Amygdala (tissue), 56 donors: Measurements from ENCODE around the gene LINS1.
A peak's percentile ranks its signal among the peaks of the same experiment; 100 is the strongest.
"Not testable (repeated sequence)": the region's sequence is repeated elsewhere in the genome, so short reads cannot be mapped to it uniquely, and the experiment has no call there.

Experiments used
- DNase-seq, 56 donors: peaks; one replicate each; lab custom pipeline; 2025; lab: John Stamatoyannopoulos, UW

Gene LINS1

DNA sequence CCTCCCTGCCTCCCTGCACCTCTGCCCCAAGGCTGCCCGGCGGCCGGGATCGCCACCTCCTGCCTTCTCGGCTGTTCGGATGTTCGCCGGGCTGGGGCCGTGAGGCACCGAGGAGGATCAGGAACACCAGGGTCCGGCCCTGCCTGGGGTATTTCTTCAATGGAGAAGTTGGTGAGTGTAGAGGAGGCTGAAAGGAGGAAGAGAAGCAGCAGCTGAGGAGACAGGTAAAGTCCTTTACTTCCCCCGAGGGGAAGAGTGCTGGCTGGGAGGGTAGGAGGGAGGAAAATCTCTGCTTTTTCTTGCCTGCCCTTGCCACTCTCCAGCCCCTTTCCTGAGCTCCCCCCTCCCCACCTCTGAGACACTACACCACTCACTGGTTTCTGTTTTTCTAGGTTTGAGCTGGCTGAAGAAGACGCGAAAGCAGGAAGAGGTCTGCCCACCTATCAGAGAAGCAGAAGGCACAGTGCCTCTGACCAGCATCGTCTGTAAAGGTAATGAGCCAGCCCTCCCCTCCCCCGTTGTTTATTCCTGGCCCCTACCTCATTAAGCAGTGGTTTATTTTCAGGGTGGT is 924 bp upstream of the LINS1 start:
- DNase-seq, result peak in 2 of 56 donors; percentile 32 to 49

DNA sequence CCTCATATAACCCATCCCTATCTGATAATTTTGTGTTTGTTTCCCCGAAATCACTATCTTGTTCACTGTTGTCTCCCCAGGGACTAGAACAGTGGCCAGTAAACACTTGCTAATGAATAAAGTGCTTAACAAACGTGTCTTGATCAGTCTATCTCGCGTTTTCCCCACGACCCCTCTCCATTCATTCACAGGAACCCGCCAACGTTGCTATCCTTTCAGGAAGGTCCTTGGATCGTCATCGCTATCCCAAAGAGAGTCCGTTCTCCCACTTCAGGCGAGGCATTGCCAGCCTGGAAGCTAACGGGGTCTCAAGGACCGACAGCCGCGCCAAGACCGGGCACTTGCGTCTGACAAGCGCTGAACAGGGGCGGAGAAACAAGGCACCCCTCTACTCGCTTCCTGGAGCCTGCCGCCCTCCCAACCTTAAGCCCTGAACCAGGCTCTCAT is 344 bp downstream of the LINS1 start:
- peak in 1 of 56 donors; percentile 63 for DNase-seq

DNA sequence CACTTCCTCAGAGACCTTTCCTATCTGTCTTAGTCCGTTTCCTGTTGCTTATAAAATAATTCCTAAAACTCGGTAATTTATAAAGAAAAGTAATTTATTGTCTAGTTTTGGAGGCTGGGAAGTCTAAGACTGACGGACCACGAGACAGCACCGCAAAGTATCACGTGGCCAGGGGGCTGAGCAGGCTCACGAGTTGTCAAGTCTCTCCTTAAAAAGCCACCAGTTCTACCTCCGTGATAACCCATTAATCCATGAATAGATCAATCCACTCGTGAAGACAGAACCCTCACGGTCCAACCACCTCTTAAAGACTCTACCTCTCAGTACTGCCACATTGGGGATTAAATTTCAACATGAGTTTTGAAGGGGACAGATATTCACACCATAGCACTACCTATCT is 821 bp downstream of the LINS1 start:
- DNase-seq, result peak in 3 of 56 donors; percentile 1 to 5 (median 2)

GRCh38 chr15:100598655-100599054 is 3.3 kb downstream of the LINS1 start:
- no peak for DNase-seq

- no peak for DNase-seq
Observed at GRCh38 chr15:100597862-100598261, 4.1 kb downstream of the LINS1 start.

DNA sequence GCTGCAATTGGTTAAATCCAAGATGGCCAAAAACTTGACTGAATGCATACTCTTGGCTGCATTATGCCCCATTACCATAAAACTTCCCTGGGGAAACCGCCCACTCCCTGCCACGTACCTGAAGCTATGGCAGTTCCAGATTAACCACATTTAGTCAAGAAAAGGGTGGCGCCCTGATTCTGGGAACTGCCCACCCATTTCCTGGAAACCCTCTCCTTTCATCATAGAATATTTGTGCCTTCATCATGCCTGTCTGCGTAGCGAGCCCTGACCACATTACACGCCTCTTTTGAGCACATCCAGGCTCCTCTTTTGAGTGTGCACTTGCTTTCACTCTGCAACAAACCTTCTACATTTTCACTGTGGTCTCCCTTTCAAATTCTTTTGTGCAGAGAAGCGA is 5.2 kb downstream of the LINS1 start:
- DNase-seq, result no peak

DNA sequence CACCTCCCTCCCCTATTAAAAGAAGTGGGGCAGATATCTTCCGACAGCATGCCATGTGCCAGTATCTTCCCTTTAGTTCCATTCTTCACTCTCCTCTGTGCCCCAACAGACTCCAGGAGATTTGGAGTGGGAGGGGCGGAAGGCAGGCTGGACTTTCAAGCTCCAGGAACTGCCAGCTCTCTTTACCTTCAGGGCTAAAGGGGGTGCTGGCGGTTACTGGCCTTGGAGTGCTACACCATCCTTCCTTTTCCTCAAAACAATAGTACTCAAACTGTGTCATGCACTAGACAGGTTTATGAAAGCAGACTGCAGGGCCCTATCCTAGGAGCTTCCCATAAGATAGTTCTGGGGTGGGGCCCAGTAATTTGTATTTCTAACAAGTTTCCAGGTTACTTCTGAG is 6.0 kb downstream of the LINS1 start:
- no peak for DNase-seq

GRCh38 chr15:100593431-100593830 is 8.6 kb downstream of the LINS1 start:
- no peak for DNase-seq

DNA sequence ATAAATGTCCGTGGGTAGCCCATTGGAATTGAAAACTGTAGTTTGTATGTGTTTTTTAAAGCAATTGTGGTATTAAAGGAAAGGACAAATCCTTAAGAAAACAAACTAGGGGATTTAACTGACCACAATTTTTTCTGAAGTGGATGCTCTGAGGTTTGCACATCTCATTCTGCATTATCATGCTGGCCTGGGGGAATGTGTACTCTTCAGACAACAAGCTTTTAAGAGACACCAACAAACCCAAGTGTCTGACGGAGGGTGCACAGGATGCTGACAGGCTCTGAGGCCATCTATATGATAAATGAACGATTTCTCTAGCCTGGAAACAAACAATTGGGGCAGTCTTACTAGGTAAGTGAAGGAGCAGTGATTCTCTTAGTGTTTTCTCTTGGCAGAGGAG is 9.1 kb downstream of the LINS1 start:
- DNase-seq, result no peak

GRCh38 chr15:100591835-100592234 is 10.1 kb downstream of the LINS1 start:
- DNase-seq, result no peak

DNA sequence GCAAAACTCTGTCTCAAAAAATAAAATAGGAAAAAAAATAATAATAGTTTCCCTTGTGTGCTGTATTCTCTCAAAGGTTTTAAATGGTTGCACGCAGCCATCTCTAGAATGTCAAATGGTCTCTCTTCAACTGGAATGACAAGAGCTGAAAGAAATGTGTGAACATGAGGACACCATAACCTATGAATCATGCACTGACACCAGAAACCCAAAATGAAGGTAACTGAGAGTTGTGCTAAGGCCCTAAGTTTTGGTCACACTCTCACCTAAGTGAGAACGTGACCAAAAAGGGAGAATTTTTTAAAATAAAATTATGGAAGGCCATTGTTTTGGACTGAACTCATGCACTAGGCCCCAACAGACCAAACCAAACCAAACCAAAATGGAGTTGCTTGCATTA is 10.8 kb downstream of the LINS1 start:
- not testable (repeated sequence) for DNase-seq

DNA sequence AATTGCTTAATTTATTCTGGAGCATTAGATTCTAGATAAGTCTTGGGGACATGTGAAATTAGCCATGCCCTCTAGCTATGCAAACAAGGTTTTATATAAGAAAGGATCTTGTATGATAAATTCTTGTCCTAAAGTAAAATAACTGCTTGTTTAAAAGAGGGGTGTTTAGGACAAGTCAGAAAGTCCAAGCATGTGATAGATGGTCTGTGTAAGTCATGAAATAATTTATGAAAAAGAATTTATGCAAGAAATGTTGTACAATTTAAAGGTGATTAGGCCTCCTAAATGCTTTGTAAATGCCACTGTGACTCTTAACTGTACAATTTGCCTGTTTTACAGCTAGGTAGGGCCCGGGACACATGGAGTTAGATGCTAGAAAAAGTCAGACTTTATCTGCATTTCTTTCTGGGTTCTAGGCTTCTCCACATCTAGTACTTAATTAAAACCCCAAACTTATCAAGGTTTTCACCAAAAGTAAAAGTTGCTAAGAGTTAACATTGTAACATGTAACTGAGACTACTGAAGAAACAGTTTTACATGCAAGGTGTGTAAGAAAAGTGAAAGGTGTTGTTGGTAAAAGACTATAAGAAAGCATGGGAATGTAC is 13.2 kb downstream of the LINS1 start:
- no peak for DNase-seq

DNA sequence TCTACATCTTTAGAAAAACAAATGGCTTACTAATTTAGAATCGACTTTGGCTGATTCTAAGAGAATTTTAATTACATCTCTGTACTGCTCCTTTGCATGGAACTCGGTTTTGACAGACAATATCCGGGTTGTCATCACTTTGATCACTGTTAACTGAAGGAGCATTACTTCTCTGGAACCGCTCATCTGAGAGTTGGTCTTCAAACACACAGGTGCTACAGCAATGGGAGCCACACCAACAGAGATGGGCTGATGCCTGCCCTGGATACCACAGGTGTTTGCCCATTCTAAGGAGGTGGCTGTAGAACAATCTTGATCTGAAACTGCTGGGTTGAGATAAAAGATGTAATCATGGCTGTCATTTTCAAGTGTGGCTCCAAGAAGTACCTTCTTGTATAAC is 21.6 kb downstream of the LINS1 start:
- DNase-seq, result no peak

- DNase-seq, result no peak
Observed at GRCh38 chr15:100573526-100573925, 28.5 kb downstream of the LINS1 start.

DNA sequence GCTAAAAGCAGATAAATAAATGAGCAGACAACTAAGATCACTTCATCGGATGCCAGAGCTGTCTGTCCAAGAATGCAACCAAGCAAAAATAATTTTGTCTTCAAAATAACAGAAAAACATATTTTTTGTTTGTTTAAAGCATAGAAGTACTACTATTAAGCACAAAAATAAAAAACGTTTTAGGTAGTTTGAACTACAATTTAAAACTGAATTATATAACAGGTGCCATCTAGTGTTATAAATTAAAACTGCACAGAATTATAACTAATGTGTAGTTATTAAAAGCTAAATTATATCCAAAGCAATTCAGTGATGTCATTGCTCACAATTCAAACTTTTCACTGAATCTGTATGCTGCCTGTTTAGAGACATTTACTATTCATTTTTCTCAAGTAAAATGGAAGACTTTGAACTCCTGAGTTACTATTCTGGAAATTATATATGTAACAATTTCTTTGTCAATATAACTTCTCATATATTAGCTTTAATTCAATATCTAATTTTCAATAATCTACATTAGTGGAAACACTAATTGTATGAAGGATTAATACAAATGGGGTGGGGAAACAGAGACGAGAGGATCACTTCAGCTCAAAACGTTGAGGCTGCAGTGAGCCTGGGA is 29.5 kb downstream of the LINS1 start:
- no peak for DNase-seq

GRCh38 chr15:100571592-100572167 is 30.3 kb downstream of the LINS1 start:
- no peak for DNase-seq

- DNase-seq, result no peak
Observed at GRCh38 chr15:100570735-100571313, 31.2 kb downstream of the LINS1 start.

GRCh38 chr15:100570275-100570674 is 31.7 kb downstream of the LINS1 start:
- peak in 1 of 56 donors; percentile 3 for DNase-seq

- DNase-seq, result no peak
Observed at GRCh38 chr15:100569391-100569790, 32.6 kb downstream of the LINS1 start.

GRCh38 chr15:100566850-100567628 is 34.9 kb downstream of the LINS1 start:
- DNase-seq, result no peak

GRCh38 chr15:100565591-100565990 is 36.4 kb downstream of the LINS1 start:
- no peak for DNase-seq
